ENCODE measurements around the gene THSD4. TPM values are rescaled to one million over a fixed set of nuclear protein-coding genes. Genes with fewer than 3 reads are reported as not detected.

Gene THSD4
- total RNA-seq, 4 donors from 2014 or later, result 23.0 to 68.5 (median 48.6) TPM

DNA sequence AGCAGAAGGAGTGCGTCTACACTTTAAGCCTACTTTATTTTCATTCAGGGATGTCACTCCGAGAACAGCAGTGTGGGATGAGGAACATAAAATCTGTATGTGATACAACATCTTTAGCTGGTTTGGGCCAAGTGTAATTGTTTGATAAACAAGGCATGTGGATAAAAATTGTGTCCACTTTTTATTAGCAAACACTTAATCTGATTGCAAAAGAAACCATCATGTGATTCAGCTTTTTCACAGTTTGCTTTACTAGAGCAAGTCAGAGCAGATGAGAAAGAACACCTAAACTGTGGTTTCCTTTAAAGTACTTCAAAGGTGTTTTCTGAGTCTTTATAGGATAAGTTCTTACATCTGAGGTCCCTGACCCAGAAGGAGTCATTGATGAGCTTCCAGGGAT, 237.9 kb downstream of the THSD4 start:
- no peak overlapping the region for H3K4me3 ChIP-seq (replicated peaks in 1 of 3)
- H3K4me1 ChIP-seq, result peaks cover 0 to 8% of the 10 kb centered on the region in 2 donors
- H3K9me3 ChIP-seq, result no peaks in the 10 kb centered on the region
- TF ChIP-seq POLR2A (IDR thresholded peaks at IDR 0.05), result no peak
- TF ChIP-seq, protein P1, sequence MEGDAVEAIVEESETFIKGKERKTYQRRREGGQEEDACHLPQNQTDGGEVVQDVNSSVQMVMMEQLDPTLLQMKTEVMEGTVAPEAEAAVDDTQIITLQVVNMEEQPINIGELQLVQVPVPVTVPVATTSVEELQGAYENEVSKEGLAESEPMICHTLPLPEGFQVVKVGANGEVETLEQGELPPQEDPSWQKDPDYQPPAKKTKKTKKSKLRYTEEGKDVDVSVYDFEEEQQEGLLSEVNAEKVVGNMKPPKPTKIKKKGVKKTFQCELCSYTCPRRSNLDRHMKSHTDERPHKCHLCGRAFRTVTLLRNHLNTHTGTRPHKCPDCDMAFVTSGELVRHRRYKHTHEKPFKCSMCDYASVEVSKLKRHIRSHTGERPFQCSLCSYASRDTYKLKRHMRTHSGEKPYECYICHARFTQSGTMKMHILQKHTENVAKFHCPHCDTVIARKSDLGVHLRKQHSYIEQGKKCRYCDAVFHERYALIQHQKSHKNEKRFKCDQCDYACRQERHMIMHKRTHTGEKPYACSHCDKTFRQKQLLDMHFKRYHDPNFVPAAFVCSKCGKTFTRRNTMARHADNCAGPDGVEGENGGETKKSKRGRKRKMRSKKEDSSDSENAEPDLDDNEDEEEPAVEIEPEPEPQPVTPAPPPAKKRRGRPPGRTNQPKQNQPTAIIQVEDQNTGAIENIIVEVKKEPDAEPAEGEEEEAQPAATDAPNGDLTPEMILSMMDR (IDR thresholded peaks at IDR 0.05), result no peak
- no peak for DNase-seq
- no peaks in the 10 kb centered on the region for H3K27me3 ChIP-seq
- H3K27ac ChIP-seq, result no peak overlapping the region
- no peaks in the 10 kb centered on the region for H3K36me3 ChIP-seq
- WGBS, 2 donors, result 95 to 97% methylated on average over 2 of the region's 2 CpGs
- intact Hi-C loops (cut with DNase I), result no loop called here

DNA sequence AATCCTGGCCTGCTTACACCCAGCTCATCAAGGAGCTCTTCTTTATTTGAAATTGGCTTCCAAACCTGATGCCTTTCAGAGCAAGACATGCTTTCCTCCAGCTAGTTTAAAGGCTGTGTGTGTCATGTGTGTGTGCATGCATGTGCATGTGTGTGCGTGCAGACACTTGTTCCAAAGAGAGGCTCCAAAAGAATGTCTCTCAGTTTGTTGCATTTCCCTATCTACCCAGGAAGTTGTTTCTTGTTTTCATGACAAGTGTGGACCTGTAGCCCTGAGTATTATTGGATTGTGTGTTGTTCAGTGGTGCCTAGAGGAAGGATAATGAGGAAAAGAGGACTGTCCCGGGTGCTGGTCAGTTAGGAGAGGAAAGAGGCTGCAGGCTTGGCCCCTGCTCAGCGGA, 240.0 kb downstream of the THSD4 start:
- Histone ChIP-seq H3K4me3 (replicated peaks in 1 of 3) (no peak overlapping the region), H3K36me3 (no peaks in the 10 kb centered on the region), H3K9me3 (no peaks in the 10 kb centered on the region), H3K27me3 (no peaks in the 10 kb centered on the region), H3K4me1 (peaks cover 0 to 8% of the 10 kb centered on the region in 2 donors), H3K27ac (no peak overlapping the region)
- TF ChIP-seq POLR2A (IDR thresholded peaks at IDR 0.05), result no peak
- TF ChIP-seq, protein P1 (IDR thresholded peaks at IDR 0.05), result no peak
- DNase-seq, result no peak
- 92 to 94% methylated on average over 3 of the region's 3 CpGs for WGBS, 2 donors
- intact Hi-C loops (cut with DNase I), result no loop called here

DNA sequence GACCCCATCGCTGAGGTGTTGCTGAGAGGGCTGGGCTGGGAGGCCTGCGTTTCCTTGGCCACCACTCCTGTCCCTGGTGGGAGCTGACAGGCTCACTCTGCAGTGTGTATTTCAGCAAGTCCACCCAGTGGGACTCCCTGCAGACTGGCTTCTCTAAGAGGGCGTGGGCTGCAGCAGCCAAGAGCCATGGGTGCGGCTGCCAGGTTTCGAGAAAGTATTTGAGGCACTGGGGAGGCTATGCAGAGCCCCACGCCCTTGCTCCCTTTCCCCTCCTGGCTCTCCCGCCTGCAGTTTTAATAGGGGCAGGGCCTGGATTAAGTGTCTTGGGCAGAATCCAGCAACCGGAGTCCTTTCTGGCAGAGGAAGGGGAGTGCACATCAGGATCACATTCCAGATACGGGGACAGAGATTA, 242.1 kb downstream of the THSD4 start:
- WGBS, 2 donors, result 21 to 29% methylated on average over 6 of the region's 9 CpGs
- H3K9me3 ChIP-seq, result no peaks in the 10 kb centered on the region
- H3K4me1 ChIP-seq, result peaks cover 0 to 8% of the 10 kb centered on the region in 2 donors
- no peaks in the 10 kb centered on the region for H3K27me3 ChIP-seq
- H3K27ac ChIP-seq, result no peak overlapping the region
- TF ChIP-seq, protein P1 (IDR thresholded peaks at IDR 0.05), result no peak
- no peak for TF ChIP-seq POLR2A (IDR thresholded peaks at IDR 0.05)
- H3K4me3 ChIP-seq (replicated peaks in 1 of 3), result no peak overlapping the region
- peak; percentile 63 to 66 for DNase-seq
- H3K36me3 ChIP-seq, result no peaks in the 10 kb centered on the region
- intact Hi-C loops (cut with DNase I), result no loop called here

DNA sequence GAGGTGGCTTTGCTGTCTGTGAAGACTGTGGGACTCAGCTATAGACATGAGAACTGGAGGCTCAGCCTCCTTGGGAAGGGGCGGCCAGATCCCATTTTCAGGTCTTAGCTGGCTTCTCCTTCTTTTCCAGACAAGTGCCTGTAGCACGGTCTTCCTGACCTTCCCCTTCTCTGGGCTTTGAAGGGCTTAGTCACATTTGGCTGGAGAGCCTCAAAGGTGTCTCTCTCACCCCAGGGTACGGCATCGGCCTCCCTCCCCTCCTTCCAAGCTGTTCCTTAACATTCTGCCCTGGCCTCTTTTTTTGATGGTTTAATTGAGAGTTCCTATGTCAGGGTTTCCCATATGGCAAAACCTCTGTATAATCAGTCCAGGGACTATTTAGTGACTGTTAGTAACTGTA, 242.7 kb downstream of the THSD4 start:
- no peak overlapping the region for H3K4me3 ChIP-seq (replicated peaks in 1 of 3)
- H3K27me3 ChIP-seq, result no peaks in the 10 kb centered on the region
- TF ChIP-seq, protein P1 (IDR thresholded peaks at IDR 0.05), result no peak
- TF ChIP-seq POLR2A (IDR thresholded peaks at IDR 0.05), result no peak
- peaks cover 0 to 8% of the 10 kb centered on the region in 2 donors for H3K4me1 ChIP-seq
- intact Hi-C loops (cut with DNase I), result no loop called here
- 92 to 93% methylated on average over 4 of the region's 4 CpGs for WGBS, 2 donors
- DNase-seq, result no peak
- H3K27ac ChIP-seq, result no peak overlapping the region
- no peaks in the 10 kb centered on the region for H3K9me3 ChIP-seq
- no peaks in the 10 kb centered on the region for H3K36me3 ChIP-seq

DNA sequence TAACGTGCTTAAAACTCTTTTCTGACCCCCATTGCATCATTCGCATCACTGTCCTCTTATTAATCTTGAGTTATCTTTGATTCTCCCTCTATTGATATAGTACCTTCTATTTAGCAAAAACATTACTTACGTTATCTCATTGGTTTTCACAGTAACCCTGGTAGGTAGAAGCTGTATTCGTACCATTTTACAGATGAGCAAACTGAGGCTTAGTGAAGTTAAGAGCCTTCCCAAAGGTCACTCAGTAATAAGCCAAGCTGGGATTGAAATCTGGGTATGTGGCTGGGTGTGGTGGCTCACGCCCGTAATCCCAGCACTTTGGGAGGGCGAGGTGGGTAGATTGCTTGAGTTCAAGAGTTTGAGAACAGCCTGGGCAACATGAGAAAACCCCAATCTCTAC, 244.0 kb downstream of the THSD4 start:
- no peaks in the 10 kb centered on the region for H3K27me3 ChIP-seq
- no peak for TF ChIP-seq POLR2A (IDR thresholded peaks at IDR 0.05)
- TF ChIP-seq, protein P1 (IDR thresholded peaks at IDR 0.05), result no peak
- no peaks in the 10 kb centered on the region for H3K36me3 ChIP-seq
- no peaks in the 10 kb centered on the region for H3K9me3 ChIP-seq
- intact Hi-C loops (cut with DNase I), result no loop called here
- WGBS, 2 donors, result 96 to 97% methylated on average over 7 of the region's 7 CpGs
- peaks cover 0 to 8% of the 10 kb centered on the region in 2 donors for H3K4me1 ChIP-seq
- DNase-seq, result no peak
- no peak overlapping the region for H3K4me3 ChIP-seq (replicated peaks in 1 of 3)
- no peak overlapping the region for H3K27ac ChIP-seq

Data from thyroid gland (tissue), 4 donors.